C4-2B (cell line): ENCODE measurements around the gene SH3RF3.

Experiments
- H3K27ac ChIP-seq: fragments of 450-650 bp; 2 replicates; pipeline ENCODE4 v1.5.1; 2017
- CTCF ChIP-seq: fragments of 450-650 bp; conservative IDR thresholded peaks from 2 replicates; pipeline ENCODE4 v1.5.1; 2017; ENCODE audit warnings: mild to moderate bottlenecking
- ZFX ChIP-seq: fragments of 450-650 bp; IDR thresholded peaks from 2 replicates; pipeline ENCODE4 v1.6.1; 2017

SH3RF3 gene

GRCh38 chr2:109468893-109469292 is 339.9 kb downstream of the SH3RF3 start:
- no peak overlapping the region for H3K27ac ChIP-seq
- TF ChIP-seq ZFX (no peak), CTCF (no peak)

GRCh38 chr2:109471658-109472057 is 342.7 kb downstream of the SH3RF3 start:
- no peak overlapping the region for H3K27ac ChIP-seq
- no peak for TF ChIP-seq ZFX
- TF ChIP-seq CTCF = no peak

DNA sequence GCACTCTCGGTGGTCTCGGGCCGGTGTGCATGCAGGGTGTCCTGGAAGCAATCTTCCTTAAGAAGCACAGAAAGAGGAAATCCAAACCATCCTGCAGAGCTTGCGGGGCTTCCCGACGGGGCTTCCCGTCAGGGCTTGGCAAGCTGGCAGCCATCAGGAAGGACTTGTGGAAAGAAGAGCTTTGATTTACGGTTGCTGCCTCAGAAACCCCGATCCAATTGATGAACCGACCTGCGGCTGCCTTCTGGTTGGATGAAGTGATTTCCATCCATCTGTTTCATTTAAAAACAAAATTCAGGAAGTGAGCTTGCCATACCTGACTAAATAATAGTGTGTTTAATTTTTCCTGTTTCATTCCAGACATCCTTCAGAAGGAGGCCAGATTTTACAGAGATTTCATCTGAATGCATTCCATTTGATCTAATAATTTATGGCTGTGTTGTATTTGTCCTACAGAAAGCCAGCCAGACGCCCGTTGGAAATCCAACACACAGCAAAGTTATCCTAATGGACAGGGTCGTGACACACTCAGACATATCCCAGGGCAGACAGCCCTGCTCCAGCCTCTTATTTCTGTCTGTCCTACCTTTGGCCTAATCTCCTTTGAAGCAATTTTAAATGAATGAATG is 343.4 kb downstream of the SH3RF3 start:
- H3K27ac ChIP-seq = no peak overlapping the region
- no peak for TF ChIP-seq ZFX
- TF ChIP-seq CTCF = no peak

DNA sequence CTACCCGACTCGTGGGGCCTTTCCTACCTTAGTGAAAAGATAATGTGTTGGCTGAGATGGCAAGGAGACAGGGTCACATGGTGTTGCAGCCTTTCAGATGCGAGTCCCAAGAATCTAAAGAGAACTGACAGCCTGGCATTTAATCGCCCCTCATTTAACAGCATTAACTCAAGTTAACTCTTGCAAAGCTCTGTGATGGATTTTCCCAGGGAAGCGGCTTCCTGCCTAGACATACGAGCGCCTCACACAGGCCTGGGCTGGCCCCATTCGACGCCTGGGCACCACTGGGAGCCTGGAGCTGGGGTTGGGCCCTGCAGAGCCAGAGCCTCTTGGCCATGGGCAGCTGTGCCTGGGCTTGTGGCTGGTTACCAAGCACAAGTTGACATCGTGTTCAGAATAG is 344.0 kb downstream of the SH3RF3 start:
- TF ChIP-seq ZFX (no peak), CTCF (no peak)
- no peak overlapping the region for H3K27ac ChIP-seq

DNA sequence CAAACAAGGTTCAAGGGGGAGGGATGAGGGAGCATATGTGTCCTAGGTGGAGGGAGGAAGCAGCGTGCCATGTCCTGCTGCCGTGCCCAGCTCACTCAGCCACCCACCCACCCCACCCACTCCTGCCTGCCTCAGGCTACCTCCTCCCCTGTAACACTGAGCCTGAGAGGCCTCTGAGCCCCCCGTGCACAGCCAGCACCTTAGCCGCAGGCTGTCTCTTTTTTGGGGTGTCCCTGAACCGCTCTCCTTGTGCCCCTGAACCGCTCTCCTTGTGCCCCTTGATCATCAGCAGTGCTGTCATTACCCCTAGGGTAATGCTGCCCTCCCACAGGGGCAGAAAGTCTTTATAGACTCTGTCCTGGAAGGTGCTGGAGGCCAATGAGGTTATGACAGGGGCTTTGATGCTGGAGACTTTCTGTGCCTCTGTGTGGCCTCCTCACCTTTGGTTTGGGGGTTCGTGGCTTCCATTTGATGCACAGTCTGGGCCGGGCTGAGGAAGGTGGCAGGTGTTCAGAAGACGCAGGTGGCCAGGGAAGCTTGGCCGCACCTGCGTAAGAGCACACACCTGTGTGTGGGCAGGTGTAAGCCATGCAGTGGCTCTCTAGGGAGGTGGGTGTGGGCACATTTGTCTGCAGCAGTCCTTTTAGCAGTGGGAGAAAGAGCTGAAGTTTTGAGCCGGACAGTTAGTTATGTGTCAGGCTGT is 344.8 kb downstream of the SH3RF3 start:
- H3K27ac ChIP-seq = no peak overlapping the region
- TF ChIP-seq ZFX (no peak), CTCF (no peak)

GRCh38 chr2:109474319-109474825 is 345.4 kb downstream of the SH3RF3 start:
- no peak overlapping the region for H3K27ac ChIP-seq

More at GRCh38 chr2:109474319-109474825, 345.4 kb downstream of the SH3RF3 start:
- TF ChIP-seq CTCF = no peak
- no peak for TF ChIP-seq ZFX
